Measurements from ENCODE around the gene ASPA.

Gene ASPA

GRCh38 chr17:3551189-3551588 is 75.4 kb downstream of the ASPA start:
- Histone ChIP-seq H3K4ac (ENCODE audit: low read length) (no peak overlapping the region), H3K14ac (ENCODE audit: low read length) (no peak overlapping the region), H3K4me2 (ENCODE audit: insufficient read depth, low read length, poor library complexity, severe bottlenecking) (no peak overlapping the region), H3K4me1 (ENCODE audit: control insufficient read depth in 2 of 2, insufficient read depth in 1 of 2, low read depth in 1 of 2, low read length in 2 of 2) (no peaks in the 10 kb centered on the region), H3K36me3 (replicated peaks in 1 of 2; ENCODE audit: control insufficient read depth in 2 of 2, insufficient read depth in 2 of 2, low read length in 2 of 2) (no peaks in the 10 kb centered on the region), H3K79me1 (ENCODE audit: low read depth, low read length) (no peaks in the 10 kb centered on the region), H2AFZ (ENCODE audit: low read length) (no peak overlapping the region), H3K9ac (ENCODE audit: low read depth, low read length, poor library complexity) (no peak overlapping the region), H3K4me3 (ENCODE audit: low read length in 2 of 2) (no peak overlapping the region), H2BK120ac (ENCODE audit: low read depth, low read length) (no peak overlapping the region), H2BK12ac (ENCODE audit: low read length) (no peak overlapping the region), H4K8ac (ENCODE audit: low read depth, low read length) (no peak overlapping the region), H4K91ac (ENCODE audit: low read depth, low read length, poor library complexity) (no peak overlapping the region), H2AK5ac (ENCODE audit: low read depth, low read length) (peak overlapping the region; percentile 10), H3K23ac (ENCODE audit: low read depth, low read length, poor library complexity) (no peak overlapping the region), H3K9me3 (replicated peaks in 1 of 2; ENCODE audit: control insufficient read depth in 2 of 2, insufficient read depth in 1 of 2, low read depth in 1 of 2, low read length in 2 of 2) (no peaks in the 10 kb centered on the region), H2BK15ac (ENCODE audit: low read length) (peak overlapping the region; percentile 42), H3K27ac (replicated peaks; ENCODE audit: low read length) (no peak overlapping the region), H3K18ac (ENCODE audit: low read length) (peak overlapping the region; percentile 77), H3K27me3 (ENCODE audit: control insufficient read depth in 3 of 3, insufficient read depth in 3 of 3, low read depth in 1 of 3, low read length in 3 of 3) (no peaks in the 10 kb centered on the region), H2BK5ac (ENCODE audit: low read length) (no peak overlapping the region)
- WGBS, 2 donors (ENCODE audit: extremely low coverage in 2 of 2, insufficient read length in 2 of 2, insufficient replicate concordance in 1 of 2): no CpG with 5 or more reads among the region's 6 CpGs
- no peak for DNase-seq (ENCODE audit: low spot score)

- Histone ChIP-seq H3K4me3 (ENCODE audit: low read length in 2 of 2) (no peak overlapping the region), H3K4me2 (ENCODE audit: insufficient read depth, low read length, poor library complexity, severe bottlenecking) (no peak overlapping the region), H2BK15ac (ENCODE audit: low read length) (peak overlapping the region; percentile 41), H2BK120ac (ENCODE audit: low read depth, low read length) (no peak overlapping the region), H4K91ac (ENCODE audit: low read depth, low read length, poor library complexity) (no peak overlapping the region), H3K27me3 (ENCODE audit: control insufficient read depth in 3 of 3, insufficient read depth in 3 of 3, low read depth in 1 of 3, low read length in 3 of 3) (no peaks in the 10 kb centered on the region), H2AK5ac (ENCODE audit: low read depth, low read length) (peak overlapping the region; percentile 96), H3K9me3 (replicated peaks in 1 of 2; ENCODE audit: control insufficient read depth in 2 of 2, insufficient read depth in 1 of 2, low read depth in 1 of 2, low read length in 2 of 2) (peaks cover 0 to 3% of the 10 kb centered on the region in 2 donors), H4K8ac (ENCODE audit: low read depth, low read length) (no peak overlapping the region), H3K36me3 (replicated peaks in 1 of 2; ENCODE audit: control insufficient read depth in 2 of 2, insufficient read depth in 2 of 2, low read length in 2 of 2) (no peaks in the 10 kb centered on the region), H3K18ac (ENCODE audit: low read length) (peak overlapping the region; percentile 52), H2AFZ (ENCODE audit: low read length) (no peak overlapping the region), H2BK5ac (ENCODE audit: low read length) (no peak overlapping the region), H3K14ac (ENCODE audit: low read length) (no peak overlapping the region), H3K27ac (replicated peaks; ENCODE audit: low read length) (no peak overlapping the region), H3K9ac (ENCODE audit: low read depth, low read length, poor library complexity) (no peak overlapping the region), H3K4ac (ENCODE audit: low read length) (no peak overlapping the region), H2BK12ac (ENCODE audit: low read length) (no peak overlapping the region), H3K4me1 (ENCODE audit: control insufficient read depth in 2 of 2, insufficient read depth in 1 of 2, low read depth in 1 of 2, low read length in 2 of 2) (peaks cover 0 to 4% of the 10 kb centered on the region in 2 donors), H3K23ac (ENCODE audit: low read depth, low read length, poor library complexity) (no peak overlapping the region), H3K79me1 (ENCODE audit: low read depth, low read length) (no peaks in the 10 kb centered on the region)
- DNase-seq (ENCODE audit: low spot score): no peak
- no CpG with 5 or more reads among the region's 7 CpGs for WGBS, 2 donors (ENCODE audit: extremely low coverage in 2 of 2, insufficient read length in 2 of 2, insufficient replicate concordance in 1 of 2)
Measured at GRCh38 chr17:3552916-3553315, 77.1 kb downstream of the ASPA start.
